Activated CD8-positive, alpha-beta memory T cell treated with anti-CD3 and anti-CD28 coated beads, Interleukin-2, amount 10 ng/mL, durations not matched to agents 7 days and 5 days (primary cell): ENCODE data around the gene OSCP1. TPM values are rescaled to one million over a fixed set of nuclear protein-coding genes. Genes with fewer than 3 reads are reported as not detected.

Experiments
- ATAC-seq: fragments of 150-1000 bp; cut with Tn5 transposase; one replicate; pipeline ENCODE4 v1.10.0; 2021; ENCODE audit warnings: moderate library complexity
- CTCF ChIA-PET: fragments of 350-600 bp; sonication (Branson Sonifier 250); formaldehyde crosslinking; loops from one replicate; lab custom pipeline; 2021; ENCODE audit warnings: antibody characterized with exemption; lab: Charles Lee
- DNase-seq: peaks from one replicate; pipeline ENCODE4 v3.0.0-alpha.2; 2020
- H3K27ac Mint-ChIP-seq: one replicate; pipeline ENCODE4 v1.8.0; 2021; ENCODE audit warnings: mild to moderate bottlenecking, mixed read lengths
- H3K27me3 Mint-ChIP-seq: one replicate; pipeline ENCODE4 v1.8.0; 2021; ENCODE audit warnings: mixed read lengths
- H3K36me3 Mint-ChIP-seq: one replicate; pipeline ENCODE4 v1.8.0; 2021; ENCODE audit warnings: mild to moderate bottlenecking, mixed read lengths
- H3K4me1 Mint-ChIP-seq: one replicate; pipeline ENCODE4 v1.8.0; 2021; ENCODE audit warnings: mixed read lengths
- H3K4me3 Mint-ChIP-seq: one replicate; pipeline ENCODE4 v1.8.0; 2021; ENCODE audit warnings: mild to moderate bottlenecking, moderate library complexity, mixed read lengths
- H3K9me3 Mint-ChIP-seq: one replicate; pipeline ENCODE4 v1.8.0; 2022; ENCODE audit warnings: low read depth, mixed read lengths
- total RNA-seq, 2 experiments: library from RNA; stranded (reverse); gene quantifications; one replicate each; pipeline ENCODE4 v1.2.3, GENCODE V29; 2021

The OSCP1 gene
- total RNA-seq, 2 experiments from 2014 or later = 0.85 to 1.3 TPM

GRCh38 chr1:36453051-36453450 is 2.8 kb upstream of the OSCP1 start:
- no peak overlapping the region for H3K27ac Mint-ChIP-seq
- H3K36me3 Mint-ChIP-seq = peaks cover 18% of the 10 kb centered on the region
- DNase-seq (no peak), ATAC-seq (no peak)
- no peaks in the 10 kb centered on the region for H3K27me3 Mint-ChIP-seq
- H3K4me3 Mint-ChIP-seq = no peak overlapping the region
- H3K4me1 Mint-ChIP-seq = peaks cover 39% of the 10 kb centered on the region
- H3K9me3 Mint-ChIP-seq = no peaks in the 10 kb centered on the region
- CTCF ChIA-PET = no interaction called here

GRCh38 chr1:36450919-36451305 is 661 bp upstream of the OSCP1 start:
- CTCF ChIA-PET = interaction anchor here (0.9 to 1.7 kb wide), 15 partner anchors 8 to 302 kb away, joined by 3 to 7 read pairs (median 3); partner anchors contain the start of genes MRPS15, SH3D21 and TRAPPC3
- ATAC-seq = no peak
- Mint-ChIP-seq H3K27ac (peak overlapping the region; percentile 83), H3K27me3 (no peaks in the 10 kb centered on the region), H3K36me3 (peaks cover 11% of the 10 kb centered on the region), H3K4me3 (peak overlapping the region; percentile 81), H3K9me3 (no peaks in the 10 kb centered on the region), H3K4me1 (peaks cover 26% of the 10 kb centered on the region)
- no peak for DNase-seq

GRCh38 chr1:36448530-36449056 is 1.7 kb downstream of the OSCP1 start:
- Mint-ChIP-seq H3K9me3 (no peaks in the 10 kb centered on the region), H3K4me3 (no peak overlapping the region), H3K4me1 (peaks cover 26% of the 10 kb centered on the region), H3K27me3 (no peaks in the 10 kb centered on the region), H3K36me3 (no peaks in the 10 kb centered on the region), H3K27ac (no peak overlapping the region)
- DNase-seq (no peak), ATAC-seq (no peak)
- CTCF ChIA-PET = interaction anchor here (0.9 to 1.1 kb wide), 3 partner anchors 26 to 202 kb away, joined by 3 to 5 read pairs (median 3); no protein-coding TSS in a partner anchor

- CTCF ChIA-PET = interaction anchor here (0.8 kb wide), 1 partner anchor 19 kb away, joined by 3 read pairs; no protein-coding TSS in a partner anchor
- H3K27me3 Mint-ChIP-seq = no peaks in the 10 kb centered on the region
Observed at GRCh38 chr1:36447450-36447849, 2.8 kb downstream of the OSCP1 start.

GRCh38 chr1:36446746-36447145 is 3.5 kb downstream of the OSCP1 start:
- Mint-ChIP-seq H3K36me3 (no peaks in the 10 kb centered on the region), H3K4me3 (no peak overlapping the region), H3K27ac (no peak overlapping the region), H3K4me1 (peaks cover 23% of the 10 kb centered on the region), H3K9me3 (no peaks in the 10 kb centered on the region), H3K27me3 (no peaks in the 10 kb centered on the region)
- ATAC-seq = no peak
- DNase-seq = no peak
- CTCF ChIA-PET = interaction anchor here (0.7 to 0.9 kb wide), 3 partner anchors 20 to 1040 kb away, joined by 3 read pairs; no protein-coding TSS in a partner anchor

More at GRCh38 chr1:36447450-36447849, 2.8 kb downstream of the OSCP1 start:
- peaks cover 25% of the 10 kb centered on the region for H3K4me1 Mint-ChIP-seq
- H3K9me3 Mint-ChIP-seq = no peaks in the 10 kb centered on the region
- H3K27ac Mint-ChIP-seq = no peak overlapping the region
- DNase-seq (no peak), ATAC-seq (no peak)
- H3K4me3 Mint-ChIP-seq = no peak overlapping the region
- H3K36me3 Mint-ChIP-seq = no peaks in the 10 kb centered on the region

- peak; percentile 54 for DNase-seq
- no peak overlapping the region for H3K27ac Mint-ChIP-seq
- H3K36me3 Mint-ChIP-seq = no peaks in the 10 kb centered on the region
- H3K9me3 Mint-ChIP-seq = no peaks in the 10 kb centered on the region
- no peak for ATAC-seq
- no peaks in the 10 kb centered on the region for H3K27me3 Mint-ChIP-seq
- H3K4me3 Mint-ChIP-seq = no peak overlapping the region
- H3K4me1 Mint-ChIP-seq = peaks cover 18% of the 10 kb centered on the region
- CTCF ChIA-PET = interaction anchor here (0.7 to 0.9 kb wide), 2 partner anchors 33 to 1041 kb away, joined by 3 read pairs; no protein-coding TSS in a partner anchor
Observed at GRCh38 chr1:36446271-36446670, 4.0 kb downstream of the OSCP1 start.

GRCh38 chr1:36443297-36443696 is 7.0 kb downstream of the OSCP1 start:
- no peaks in the 10 kb centered on the region for H3K9me3 Mint-ChIP-seq
- DNase-seq (no peak), ATAC-seq (no peak)
- no peak overlapping the region for H3K27ac Mint-ChIP-seq
- H3K4me1 Mint-ChIP-seq = peaks cover 7% of the 10 kb centered on the region
- CTCF ChIA-PET = interaction anchor here (1.1 kb wide), 1 partner anchor 8 kb away, joined by 3 read pairs; no protein-coding TSS in a partner anchor
- H3K4me3 Mint-ChIP-seq = no peak overlapping the region
- peaks cover 3% of the 10 kb centered on the region for H3K27me3 Mint-ChIP-seq
- no peaks in the 10 kb centered on the region for H3K36me3 Mint-ChIP-seq

- DNase-seq = no peak
Observed at GRCh38 chr1:36442337-36442736, 7.9 kb downstream of the OSCP1 start.

GRCh38 chr1:36440646-36441045 is 9.6 kb downstream of the OSCP1 start:
- Mint-ChIP-seq H3K4me1 (peaks cover 5% of the 10 kb centered on the region), H3K36me3 (no peaks in the 10 kb centered on the region), H3K27ac (no peak overlapping the region), H3K4me3 (no peak overlapping the region), H3K27me3 (peaks cover 3% of the 10 kb centered on the region), H3K9me3 (no peaks in the 10 kb centered on the region)
- CTCF ChIA-PET = interaction anchor here (1.0 kb wide), 1 partner anchor 19 kb away, joined by 3 read pairs; no protein-coding TSS in a partner anchor
- DNase-seq = no peak
- no peak for ATAC-seq

More at GRCh38 chr1:36442337-36442736, 7.9 kb downstream of the OSCP1 start:
- no peak overlapping the region for H3K4me3 Mint-ChIP-seq
- H3K9me3 Mint-ChIP-seq = no peaks in the 10 kb centered on the region
- CTCF ChIA-PET = no interaction called here
- H3K27ac Mint-ChIP-seq = no peak overlapping the region
- H3K36me3 Mint-ChIP-seq = no peaks in the 10 kb centered on the region
- no peak for ATAC-seq
- H3K27me3 Mint-ChIP-seq = peaks cover 3% of the 10 kb centered on the region
- H3K4me1 Mint-ChIP-seq = peaks cover 7% of the 10 kb centered on the region

GRCh38 chr1:36440044-36440443 is 10.2 kb downstream of the OSCP1 start:
- Mint-ChIP-seq H3K27ac (no peak overlapping the region), H3K9me3 (no peaks in the 10 kb centered on the region), H3K4me1 (peaks cover 5% of the 10 kb centered on the region), H3K27me3 (peaks cover 3% of the 10 kb centered on the region), H3K36me3 (no peaks in the 10 kb centered on the region), H3K4me3 (no peak overlapping the region)
- CTCF ChIA-PET = interaction anchor here (1.0 kb wide), 1 partner anchor 18 kb away, joined by 3 read pairs; no protein-coding TSS in a partner anchor
- ATAC-seq (no peak), DNase-seq (no peak)

GRCh38 chr1:36438715-36439114 is 11.5 kb downstream of the OSCP1 start:
- Mint-ChIP-seq H3K27me3 (peaks cover 3% of the 10 kb centered on the region), H3K4me1 (peaks cover 5% of the 10 kb centered on the region), H3K36me3 (no peaks in the 10 kb centered on the region), H3K4me3 (no peak overlapping the region), H3K27ac (no peak overlapping the region), H3K9me3 (no peaks in the 10 kb centered on the region)
- DNase-seq (no peak), ATAC-seq (no peak)
- CTCF ChIA-PET = interaction anchor here (0.6 kb wide), 1 partner anchor 167 kb away, joined by 3 read pairs; no protein-coding TSS in a partner anchor

- DNase-seq = no peak
- no peaks in the 10 kb centered on the region for H3K36me3 Mint-ChIP-seq
- H3K27me3 Mint-ChIP-seq = peaks cover 3% of the 10 kb centered on the region
- ATAC-seq = no peak
- no peak overlapping the region for H3K4me3 Mint-ChIP-seq
- no peak overlapping the region for H3K27ac Mint-ChIP-seq
- no peaks in the 10 kb centered on the region for H3K9me3 Mint-ChIP-seq
- CTCF ChIA-PET = interaction anchor here (1.6 kb wide), 1 partner anchor 13 kb away, joined by 5 read pairs; the partner anchor contains the start of gene OSCP1
- H3K4me1 Mint-ChIP-seq = peaks cover 5% of the 10 kb centered on the region
Observed at GRCh38 chr1:36436821-36437220, 13.4 kb downstream of the OSCP1 start.

GRCh38 chr1:36433102-36433501 is 17.1 kb downstream of the OSCP1 start:
- CTCF ChIA-PET = interaction anchor here (1.0 kb wide), 1 partner anchor 9 kb away, joined by 3 read pairs; no protein-coding TSS in a partner anchor
- no peak overlapping the region for H3K27ac Mint-ChIP-seq
- peaks cover 5% of the 10 kb centered on the region for H3K4me1 Mint-ChIP-seq
- no peak for DNase-seq
- no peak overlapping the region for H3K4me3 Mint-ChIP-seq
- no peaks in the 10 kb centered on the region for H3K9me3 Mint-ChIP-seq
- no peak for ATAC-seq
- no peaks in the 10 kb centered on the region for H3K27me3 Mint-ChIP-seq
- no peaks in the 10 kb centered on the region for H3K36me3 Mint-ChIP-seq

- H3K4me3 Mint-ChIP-seq = no peak overlapping the region
- peaks cover 5% of the 10 kb centered on the region for H3K4me1 Mint-ChIP-seq
- H3K36me3 Mint-ChIP-seq = no peaks in the 10 kb centered on the region
- CTCF ChIA-PET = no interaction called here
- ATAC-seq (no peak), DNase-seq (no peak)
- no peak overlapping the region for H3K27ac Mint-ChIP-seq
- no peaks in the 10 kb centered on the region for H3K9me3 Mint-ChIP-seq
- no peaks in the 10 kb centered on the region for H3K27me3 Mint-ChIP-seq
Observed at GRCh38 chr1:36432616-36433015, 17.6 kb downstream of the OSCP1 start.
